Measurements from ENCODE around the gene SPTBN1. TPM values are rescaled to one million over a fixed set of nuclear protein-coding genes. Genes with fewer than 3 reads are reported as not detected.

The SPTBN1 gene
- 10 to 100 TPM; 19.7 to 24.1 TPM for polyA plus RNA-seq

DNA sequence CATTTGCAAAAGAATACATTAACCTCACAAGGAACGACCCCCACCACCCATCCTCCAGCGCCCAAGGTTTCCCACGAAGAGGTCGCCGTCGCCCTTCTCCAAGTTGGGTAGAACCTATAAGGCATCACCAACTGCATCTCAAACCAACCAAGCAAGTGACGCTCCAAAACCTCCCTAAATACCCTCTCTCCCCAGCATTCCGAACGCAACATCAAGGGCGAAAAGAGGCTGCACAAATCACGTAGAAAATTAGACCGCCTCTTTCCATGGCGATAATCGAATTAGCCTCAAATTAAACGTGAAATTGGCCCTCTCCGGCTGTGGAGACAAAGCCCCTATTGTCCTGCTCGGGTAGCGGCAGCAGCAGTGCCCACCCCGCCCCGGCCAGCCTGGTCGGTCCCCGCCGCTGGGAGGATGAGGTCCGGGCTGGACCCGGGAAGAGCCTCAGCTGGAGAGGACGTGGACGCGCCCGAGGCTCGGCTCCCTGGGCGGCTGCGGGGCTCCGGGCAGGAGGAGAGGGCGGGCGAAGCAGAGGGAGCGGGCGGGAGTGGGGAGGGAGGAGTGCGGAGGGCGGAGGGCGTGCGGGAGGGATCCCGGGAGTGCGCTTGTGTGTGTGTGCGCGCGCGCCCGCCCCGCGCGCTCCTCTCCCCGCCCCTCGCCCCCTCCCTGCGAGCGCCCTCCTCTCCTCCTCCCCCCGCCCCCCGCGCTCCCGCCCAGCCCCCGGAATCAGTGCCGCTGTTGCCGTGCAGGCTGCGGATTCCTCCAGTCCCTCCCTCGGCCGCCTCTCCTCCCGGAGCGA lies at the start of gene SPTBN1:
Gene SPTBN1 (plus strand): TSS at position 765 of the 799 bp plus-strand sequence. CDS start 70,092 bp downstream, outside the sequence.
- H3K36me3 ChIP-seq (ENCODE audit: control insufficient read depth in 2 of 2, insufficient read depth in 2 of 2, low read length in 1 of 2): no peaks in the 10 kb centered on the region
- 1 to 2% methylated on average over 32 to 56 of the region's 67 CpGs for WGBS, 2 donors
- peaks cover 3% of the 10 kb centered on the region in 2 donors for H3K4me1 ChIP-seq (ENCODE audit: control insufficient read depth in 2 of 2, insufficient read depth in 2 of 2, low read length in 1 of 2)
- peak within 1 kb of the TSS; percentile 68 to 80 for H3K4me3 ChIP-seq (ENCODE audit: low read depth in 1 of 2, low read length in 2 of 2)
- H3K9me3 ChIP-seq (ENCODE audit: control insufficient read depth in 2 of 2, insufficient read depth in 1 of 2, low read depth in 1 of 2, low read length in 1 of 2): no peaks in the 10 kb centered on the region
- peak within 1 kb of the TSS; percentile 75 to 83 for H3K27ac ChIP-seq (ENCODE audit: low read depth in 2 of 2, low read length in 1 of 2)
- H3K27me3 ChIP-seq (ENCODE audit: control insufficient read depth in 1 of 2, insufficient read depth in 2 of 2, low read length in 2 of 2): no peaks in the 10 kb centered on the region

GRCh38 chr2:54407693-54408092 lies 48.4 kb upstream of the SPTBN1 start:
- 89 to 93% methylated on average over 3 of the region's 3 CpGs for WGBS, 2 donors
- Histone ChIP-seq H3K4me1 (ENCODE audit: control insufficient read depth in 2 of 2, insufficient read depth in 2 of 2, low read length in 1 of 2) (no peaks in the 10 kb centered on the region), H3K9me3 (ENCODE audit: control insufficient read depth in 2 of 2, insufficient read depth in 1 of 2, low read depth in 1 of 2, low read length in 1 of 2) (no peaks in the 10 kb centered on the region), H3K4me3 (ENCODE audit: low read depth in 1 of 2, low read length in 2 of 2) (no peak overlapping the region), H3K27ac (ENCODE audit: low read depth in 2 of 2, low read length in 1 of 2) (no peak overlapping the region), H3K36me3 (ENCODE audit: control insufficient read depth in 2 of 2, insufficient read depth in 2 of 2, low read length in 1 of 2) (no peaks in the 10 kb centered on the region), H3K27me3 (ENCODE audit: control insufficient read depth in 1 of 2, insufficient read depth in 2 of 2, low read length in 2 of 2) (no peaks in the 10 kb centered on the region)

DNA sequence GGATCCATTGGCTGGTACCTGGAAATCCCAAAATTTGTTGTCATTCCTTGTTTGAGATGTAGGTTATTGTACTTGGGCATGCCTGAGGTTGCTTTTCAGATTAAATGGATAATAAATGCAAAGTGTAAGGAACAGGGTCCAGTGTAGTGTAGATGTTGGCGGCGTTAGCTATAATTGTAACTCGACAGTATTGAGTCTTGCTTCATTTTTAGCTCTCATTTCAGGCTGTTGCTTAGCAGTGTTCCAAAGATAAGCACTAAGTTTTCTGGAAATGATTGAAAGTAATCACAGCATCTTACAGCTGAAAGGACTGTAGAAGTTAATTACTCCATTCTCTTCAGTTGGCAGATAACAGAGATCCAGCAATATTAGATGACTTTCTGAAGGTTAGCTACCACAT lies 47.8 kb upstream of the SPTBN1 start:
- no peak overlapping the region for H3K4me3 ChIP-seq (ENCODE audit: low read depth in 1 of 2, low read length in 2 of 2)
- H3K27ac ChIP-seq (ENCODE audit: low read depth in 2 of 2, low read length in 1 of 2): no peak overlapping the region
- H3K4me1 ChIP-seq (ENCODE audit: control insufficient read depth in 2 of 2, insufficient read depth in 2 of 2, low read length in 1 of 2): no peaks in the 10 kb centered on the region
- no peaks in the 10 kb centered on the region for H3K36me3 ChIP-seq (ENCODE audit: control insufficient read depth in 2 of 2, insufficient read depth in 2 of 2, low read length in 1 of 2)
- 88 to 89% methylated on average over 3 of the region's 3 CpGs for WGBS, 2 donors
- no peaks in the 10 kb centered on the region for H3K9me3 ChIP-seq (ENCODE audit: control insufficient read depth in 2 of 2, insufficient read depth in 1 of 2, low read depth in 1 of 2, low read length in 1 of 2)
- no peaks in the 10 kb centered on the region for H3K27me3 ChIP-seq (ENCODE audit: control insufficient read depth in 1 of 2, insufficient read depth in 2 of 2, low read length in 2 of 2)

DNA sequence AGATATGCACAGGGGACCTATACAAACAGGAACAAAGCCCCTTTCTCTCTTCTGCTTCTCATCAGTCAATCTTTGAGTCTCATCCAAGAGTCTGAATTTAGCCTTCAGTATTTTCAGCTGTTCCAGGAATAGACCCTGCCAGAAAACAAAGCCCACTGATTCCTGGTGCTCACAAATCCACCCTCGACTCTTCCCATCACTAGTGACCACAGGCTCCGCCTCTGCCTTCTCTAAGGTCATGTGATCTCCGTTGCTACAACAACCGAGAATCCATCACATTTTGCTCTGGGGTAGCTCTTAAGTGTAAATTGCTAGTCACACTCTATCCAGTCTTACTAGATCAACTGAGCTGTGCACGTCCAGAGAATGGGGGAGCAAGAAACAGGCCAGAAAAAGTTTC lies 46.4 kb upstream of the SPTBN1 start:
- Histone ChIP-seq H3K9me3 (ENCODE audit: control insufficient read depth in 2 of 2, insufficient read depth in 1 of 2, low read depth in 1 of 2, low read length in 1 of 2) (no peaks in the 10 kb centered on the region), H3K27me3 (ENCODE audit: control insufficient read depth in 1 of 2, insufficient read depth in 2 of 2, low read length in 2 of 2) (no peaks in the 10 kb centered on the region), H3K4me1 (ENCODE audit: control insufficient read depth in 2 of 2, insufficient read depth in 2 of 2, low read length in 1 of 2) (no peaks in the 10 kb centered on the region), H3K4me3 (ENCODE audit: low read depth in 1 of 2, low read length in 2 of 2) (no peak overlapping the region), H3K27ac (ENCODE audit: low read depth in 2 of 2, low read length in 1 of 2) (no peak overlapping the region), H3K36me3 (ENCODE audit: control insufficient read depth in 2 of 2, insufficient read depth in 2 of 2, low read length in 1 of 2) (no peaks in the 10 kb centered on the region)
- 70% methylated on average over 5 of the region's 5 CpGs for WGBS, 2 donors

DNA sequence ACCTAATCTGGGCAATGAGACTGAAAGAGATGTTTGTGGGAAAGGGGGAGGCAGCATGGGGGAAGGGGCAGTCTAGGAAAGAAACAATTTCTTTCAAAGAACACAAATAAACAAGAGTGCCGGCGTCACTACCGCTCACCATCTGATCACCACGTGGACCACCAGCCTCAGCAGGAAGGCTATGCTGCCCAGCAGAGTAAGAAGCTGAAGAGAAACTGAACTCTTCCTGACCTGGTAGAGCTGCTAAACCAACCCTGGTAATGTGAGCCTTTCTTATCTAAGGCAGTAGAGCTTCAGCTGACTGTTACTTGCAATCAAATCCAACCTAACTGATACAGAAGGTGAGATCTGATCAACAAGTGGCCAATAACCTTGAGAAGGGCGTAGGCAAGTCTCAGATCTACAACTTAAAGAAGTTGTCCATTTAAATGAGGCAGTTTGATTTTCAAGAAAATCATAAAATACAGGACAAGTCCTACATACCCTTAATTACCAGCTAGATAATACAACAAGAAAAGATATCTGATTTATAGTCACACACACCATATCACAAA lies 44.2 kb upstream of the SPTBN1 start:
- no peak overlapping the region for H3K4me3 ChIP-seq (ENCODE audit: low read depth in 1 of 2, low read length in 2 of 2)
- no peaks in the 10 kb centered on the region for H3K36me3 ChIP-seq (ENCODE audit: control insufficient read depth in 2 of 2, insufficient read depth in 2 of 2, low read length in 1 of 2)
- no peaks in the 10 kb centered on the region for H3K4me1 ChIP-seq (ENCODE audit: control insufficient read depth in 2 of 2, insufficient read depth in 2 of 2, low read length in 1 of 2)
- no peak overlapping the region for H3K27ac ChIP-seq (ENCODE audit: low read depth in 2 of 2, low read length in 1 of 2)
- H3K27me3 ChIP-seq (ENCODE audit: control insufficient read depth in 1 of 2, insufficient read depth in 2 of 2, low read length in 2 of 2): no peaks in the 10 kb centered on the region
- 85 to 91% methylated on average over 5 of the region's 5 CpGs for WGBS, 2 donors
- no peaks in the 10 kb centered on the region for H3K9me3 ChIP-seq (ENCODE audit: control insufficient read depth in 2 of 2, insufficient read depth in 1 of 2, low read depth in 1 of 2, low read length in 1 of 2)

DNA sequence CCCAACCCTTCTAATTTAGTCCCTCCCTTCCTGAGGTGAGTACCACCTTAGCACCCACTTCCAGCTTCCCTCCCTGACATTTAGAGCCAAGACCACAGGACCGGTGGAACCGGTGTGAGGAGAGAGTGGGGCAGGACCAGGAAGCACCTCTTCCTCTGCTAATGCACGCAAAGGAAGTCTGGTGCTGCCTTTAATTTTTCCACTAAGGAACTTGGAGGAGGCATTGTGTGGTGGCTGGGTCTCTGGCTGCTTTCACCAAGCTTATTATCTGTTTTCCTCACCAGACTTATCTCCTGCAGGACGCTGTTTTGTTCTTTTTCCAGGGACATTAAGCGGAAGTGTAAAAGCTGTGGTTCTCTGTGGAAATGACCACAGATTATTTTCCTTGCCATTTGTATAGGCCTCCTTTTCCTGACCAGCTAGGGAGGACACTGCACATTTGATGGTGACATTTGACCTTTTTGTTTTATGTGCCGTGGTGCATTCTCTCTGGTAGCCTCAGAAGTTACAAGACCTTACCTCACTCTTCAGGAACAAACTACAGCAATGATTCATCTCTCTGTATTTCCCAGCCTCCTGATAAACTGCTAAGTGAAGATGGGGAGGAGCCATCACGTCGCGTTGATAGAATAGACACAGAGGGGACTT lies 39.8 kb upstream of the SPTBN1 start:
- H3K36me3 ChIP-seq (ENCODE audit: control insufficient read depth in 2 of 2, insufficient read depth in 2 of 2, low read length in 1 of 2): no peaks in the 10 kb centered on the region
- no peaks in the 10 kb centered on the region for H3K4me1 ChIP-seq (ENCODE audit: control insufficient read depth in 2 of 2, insufficient read depth in 2 of 2, low read length in 1 of 2)
- no peaks in the 10 kb centered on the region for H3K9me3 ChIP-seq (ENCODE audit: control insufficient read depth in 2 of 2, insufficient read depth in 1 of 2, low read depth in 1 of 2, low read length in 1 of 2)
- H3K27me3 ChIP-seq (ENCODE audit: control insufficient read depth in 1 of 2, insufficient read depth in 2 of 2, low read length in 2 of 2): no peaks in the 10 kb centered on the region
- H3K4me3 ChIP-seq (ENCODE audit: low read depth in 1 of 2, low read length in 2 of 2): no peak overlapping the region
- WGBS, 2 donors: 54 to 59% methylated on average over 9 of the region's 9 CpGs
- peak overlapping the region in 1 of 2 donors; percentile 56 for H3K27ac ChIP-seq (ENCODE audit: low read depth in 2 of 2, low read length in 1 of 2)

DNA sequence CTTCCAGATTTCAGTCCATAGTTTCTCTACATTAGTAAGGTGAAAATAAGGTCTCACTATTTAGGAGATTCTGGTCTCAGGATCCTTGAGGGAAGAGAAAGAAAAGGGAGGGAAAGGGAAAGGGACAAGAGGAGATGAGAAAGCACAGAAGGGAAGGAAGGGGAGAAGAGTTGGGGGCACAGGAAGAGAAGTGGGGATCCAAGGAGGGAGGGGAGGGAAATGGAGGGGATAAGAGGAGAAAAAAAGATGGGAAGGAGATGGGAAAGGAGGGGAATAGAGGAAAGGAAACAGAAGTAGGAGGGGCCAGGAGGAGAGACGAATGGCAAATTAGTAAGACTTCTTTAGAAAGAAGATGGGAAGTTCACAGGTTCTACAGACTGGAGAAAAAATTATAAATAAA lies 39.2 kb upstream of the SPTBN1 start:
- Histone ChIP-seq H3K9me3 (ENCODE audit: control insufficient read depth in 2 of 2, insufficient read depth in 1 of 2, low read depth in 1 of 2, low read length in 1 of 2) (no peaks in the 10 kb centered on the region), H3K36me3 (ENCODE audit: control insufficient read depth in 2 of 2, insufficient read depth in 2 of 2, low read length in 1 of 2) (no peaks in the 10 kb centered on the region), H3K27me3 (ENCODE audit: control insufficient read depth in 1 of 2, insufficient read depth in 2 of 2, low read length in 2 of 2) (no peaks in the 10 kb centered on the region), H3K27ac (ENCODE audit: low read depth in 2 of 2, low read length in 1 of 2) (peak overlapping the region in 1 of 2 donors; percentile 1), H3K4me3 (ENCODE audit: low read depth in 1 of 2, low read length in 2 of 2) (no peak overlapping the region), H3K4me1 (ENCODE audit: control insufficient read depth in 2 of 2, insufficient read depth in 2 of 2, low read length in 1 of 2) (no peaks in the 10 kb centered on the region)
- 85 to 88% methylated on average over 1 of the region's 1 CpG for WGBS, 2 donors

- H3K27ac ChIP-seq (ENCODE audit: low read depth in 2 of 2, low read length in 1 of 2): no peak overlapping the region
- WGBS, 2 donors: 67 to 84% methylated on average over 2 of the region's 2 CpGs
- no peaks in the 10 kb centered on the region for H3K36me3 ChIP-seq (ENCODE audit: control insufficient read depth in 2 of 2, insufficient read depth in 2 of 2, low read length in 1 of 2)
- no peaks in the 10 kb centered on the region for H3K4me1 ChIP-seq (ENCODE audit: control insufficient read depth in 2 of 2, insufficient read depth in 2 of 2, low read length in 1 of 2)
- no peak overlapping the region for H3K4me3 ChIP-seq (ENCODE audit: low read depth in 1 of 2, low read length in 2 of 2)
- no peaks in the 10 kb centered on the region for H3K9me3 ChIP-seq (ENCODE audit: control insufficient read depth in 2 of 2, insufficient read depth in 1 of 2, low read depth in 1 of 2, low read length in 1 of 2)
- H3K27me3 ChIP-seq (ENCODE audit: control insufficient read depth in 1 of 2, insufficient read depth in 2 of 2, low read length in 2 of 2): no peaks in the 10 kb centered on the region
Measured at GRCh38 chr2:54417577-54417976, 38.5 kb upstream of the SPTBN1 start.

DNA sequence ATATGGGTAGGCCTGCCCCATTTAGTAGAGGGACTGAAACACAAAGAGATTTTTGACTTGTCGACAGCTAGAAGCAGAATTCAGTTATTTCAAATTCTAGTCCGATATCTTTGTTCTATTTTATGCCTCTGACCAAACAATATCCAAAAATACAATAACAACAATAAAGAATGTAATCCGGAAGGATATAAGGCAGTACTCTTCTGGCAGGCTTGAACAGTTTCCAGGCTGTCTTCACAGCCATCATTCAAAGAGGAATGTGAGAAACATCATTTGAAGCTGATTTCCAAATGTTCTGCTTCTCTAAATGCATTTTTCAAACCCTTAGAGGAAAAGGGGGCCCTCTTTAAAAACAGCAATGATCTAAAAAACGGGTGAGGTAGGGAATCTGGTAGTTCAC lies 36.7 kb upstream of the SPTBN1 start:
- Histone ChIP-seq H3K9me3 (ENCODE audit: control insufficient read depth in 2 of 2, insufficient read depth in 1 of 2, low read depth in 1 of 2, low read length in 1 of 2) (no peaks in the 10 kb centered on the region), H3K4me1 (ENCODE audit: control insufficient read depth in 2 of 2, insufficient read depth in 2 of 2, low read length in 1 of 2) (no peaks in the 10 kb centered on the region), H3K4me3 (ENCODE audit: low read depth in 1 of 2, low read length in 2 of 2) (no peak overlapping the region), H3K27ac (ENCODE audit: low read depth in 2 of 2, low read length in 1 of 2) (no peak overlapping the region), H3K36me3 (ENCODE audit: control insufficient read depth in 2 of 2, insufficient read depth in 2 of 2, low read length in 1 of 2) (no peaks in the 10 kb centered on the region), H3K27me3 (ENCODE audit: control insufficient read depth in 1 of 2, insufficient read depth in 2 of 2, low read length in 2 of 2) (no peaks in the 10 kb centered on the region)
- 63 to 74% methylated on average over 4 of the region's 4 CpGs for WGBS, 2 donors

Measured in esophagus (tissue), 2 donors.